Right lobe of liver (tissue), 4 donors: ENCODE data around the gene CSF1R.

Experiments used
- POLR2A ChIP-seq: fragments of 450-650 bp; IDR thresholded peaks from one replicate; pipeline ENCODE4 v1.6.1; 2017; ENCODE audit warnings: antibody characterized with exemption, mild to moderate bottlenecking
- TF ChIP-seq, protein P1 (sequence below), 4 donors: fragments of 200-600 bp in 3 of 4; fragments of 450-650 bp in 1 of 4; IDR thresholded peaks; one replicate each; pipeline versions ENCODE4 v1.5.1 to v1.8.0; 2016 to 2022; ENCODE audit warnings: antibody characterized with exemption in 4 of 4, mild to moderate bottlenecking in 2 of 4
- donor health status: DM: no; HTN: no; CAD: no.
- donor health status: DM: no; HTN: no; CAD: no.
- donor health status: DM: no; HTN: yes; CAD: no.

- TF ChIP-seq, protein P1, sequence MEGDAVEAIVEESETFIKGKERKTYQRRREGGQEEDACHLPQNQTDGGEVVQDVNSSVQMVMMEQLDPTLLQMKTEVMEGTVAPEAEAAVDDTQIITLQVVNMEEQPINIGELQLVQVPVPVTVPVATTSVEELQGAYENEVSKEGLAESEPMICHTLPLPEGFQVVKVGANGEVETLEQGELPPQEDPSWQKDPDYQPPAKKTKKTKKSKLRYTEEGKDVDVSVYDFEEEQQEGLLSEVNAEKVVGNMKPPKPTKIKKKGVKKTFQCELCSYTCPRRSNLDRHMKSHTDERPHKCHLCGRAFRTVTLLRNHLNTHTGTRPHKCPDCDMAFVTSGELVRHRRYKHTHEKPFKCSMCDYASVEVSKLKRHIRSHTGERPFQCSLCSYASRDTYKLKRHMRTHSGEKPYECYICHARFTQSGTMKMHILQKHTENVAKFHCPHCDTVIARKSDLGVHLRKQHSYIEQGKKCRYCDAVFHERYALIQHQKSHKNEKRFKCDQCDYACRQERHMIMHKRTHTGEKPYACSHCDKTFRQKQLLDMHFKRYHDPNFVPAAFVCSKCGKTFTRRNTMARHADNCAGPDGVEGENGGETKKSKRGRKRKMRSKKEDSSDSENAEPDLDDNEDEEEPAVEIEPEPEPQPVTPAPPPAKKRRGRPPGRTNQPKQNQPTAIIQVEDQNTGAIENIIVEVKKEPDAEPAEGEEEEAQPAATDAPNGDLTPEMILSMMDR (IDR thresholded peaks at IDR 0.05): no peak
- no peak for TF ChIP-seq POLR2A
Observed at GRCh38 chr5:150126199-150126920, 40.0 kb upstream of the CSF1R start.
